GM18861 (cell line): ENCODE measurements around the gene NFIA.

ENCODE experiments used
- ATAC-seq: cut with Tn5 transposase; IDR thresholded peaks from one replicate; pipeline ENCODE4 v1.9.1; 2021; ENCODE audit not compliant: unreplicated experiment

Gene NFIA

GRCh38 chr1:61101536-61101935 lies 19.2 kb downstream of the NFIA start:
- ATAC-seq = no peak

GRCh38 chr1:61102041-61102440 lies 19.7 kb downstream of the NFIA start:
- ATAC-seq = no peak

DNA sequence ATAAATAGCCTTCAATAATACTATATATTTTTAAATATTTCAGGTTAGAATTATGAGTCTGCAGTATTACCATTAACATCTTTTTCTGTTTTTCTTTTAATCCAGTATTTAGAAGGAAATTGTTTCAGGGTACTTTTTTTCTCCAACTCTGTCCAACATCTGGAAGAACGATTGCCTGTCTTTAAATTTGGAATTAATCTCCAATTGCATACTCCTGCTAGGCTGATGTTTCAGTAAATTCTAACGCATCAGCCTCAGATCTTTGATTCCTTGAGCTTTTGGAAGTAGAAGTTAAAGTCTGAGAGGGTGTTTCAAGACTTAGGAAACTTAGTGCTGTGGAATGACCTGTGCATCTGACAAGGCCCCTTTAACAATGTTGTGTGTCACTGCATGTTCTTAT lies 20.3 kb downstream of the NFIA start:
- ATAC-seq = no peak

- ATAC-seq = no peak
These were observed 21.9 kb downstream of the NFIA start for GRCh38 chr1:61104220-61104671.

- no peak for ATAC-seq
These were observed 25.3 kb downstream of the NFIA start for GRCh38 chr1:61107638-61108037.

- ATAC-seq = no peak
These were observed 26.8 kb downstream of the NFIA start for GRCh38 chr1:61109158-61109557.

DNA sequence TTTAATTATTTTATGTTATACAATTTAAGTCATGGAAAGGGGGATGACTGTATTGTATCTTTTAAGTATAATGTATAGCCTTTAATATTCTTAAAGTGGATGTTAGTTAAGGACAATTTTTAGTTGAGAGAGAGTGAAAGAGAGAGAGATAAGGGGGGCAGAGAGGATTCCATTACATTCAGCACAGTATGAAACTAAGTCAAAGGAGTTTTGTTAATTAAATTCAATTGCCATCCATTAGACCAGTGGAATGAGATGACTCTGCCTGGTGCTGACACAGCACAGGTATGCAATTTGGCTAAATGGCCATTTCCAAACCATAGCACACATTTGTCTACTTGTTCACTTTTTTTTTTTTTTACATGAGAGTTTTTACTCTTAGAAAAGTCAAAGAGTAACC lies 27.5 kb downstream of the NFIA start:
- no peak for ATAC-seq

GRCh38 chr1:61110554-61110953 lies 28.2 kb downstream of the NFIA start:
- ATAC-seq = no peak

GRCh38 chr1:61111084-61112004 lies 29.0 kb downstream of the NFIA start:
- ATAC-seq = no peak

GRCh38 chr1:61114178-61114870 lies 32.0 kb downstream of the NFIA start:
- ATAC-seq = no peak

DNA sequence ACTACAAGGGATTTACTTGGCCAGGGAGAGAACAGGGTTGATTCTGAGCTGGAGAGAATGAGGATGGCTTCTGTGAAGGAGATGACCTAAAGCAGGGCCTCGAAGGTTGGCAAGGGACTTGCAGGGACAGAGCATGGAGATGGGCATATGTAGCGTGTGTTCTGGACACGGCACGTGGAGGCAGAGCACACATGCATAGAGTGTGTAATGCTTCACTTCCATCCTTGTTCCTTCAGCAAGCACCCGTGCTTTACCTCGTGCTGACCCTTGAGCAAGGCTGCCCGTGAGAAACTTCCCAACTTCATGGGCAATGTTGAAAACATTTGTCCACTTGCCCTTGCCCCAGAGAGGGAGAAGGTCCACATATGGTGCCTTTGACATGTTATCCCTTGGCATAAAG lies 33.1 kb downstream of the NFIA start:
- no peak for ATAC-seq

DNA sequence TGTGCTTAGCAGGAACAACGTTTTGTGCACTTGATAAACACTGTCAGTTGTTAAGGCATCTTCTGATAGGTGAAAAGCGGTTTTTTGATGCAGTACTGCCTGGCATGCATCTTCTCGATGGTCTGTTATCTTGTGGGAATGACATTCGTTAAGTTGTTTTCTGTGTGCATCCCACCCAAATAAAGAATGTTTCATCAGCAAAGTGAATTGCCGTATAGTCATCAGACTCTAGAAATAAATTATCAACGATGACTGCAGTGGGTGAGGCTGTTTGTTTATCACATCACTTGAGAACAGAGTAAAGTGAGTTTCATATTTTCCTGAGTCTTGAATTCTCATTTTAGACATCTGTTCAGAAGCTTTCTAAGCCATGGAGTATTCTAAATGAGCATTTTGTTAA lies 34.1 kb downstream of the NFIA start:
- no peak for ATAC-seq

DNA sequence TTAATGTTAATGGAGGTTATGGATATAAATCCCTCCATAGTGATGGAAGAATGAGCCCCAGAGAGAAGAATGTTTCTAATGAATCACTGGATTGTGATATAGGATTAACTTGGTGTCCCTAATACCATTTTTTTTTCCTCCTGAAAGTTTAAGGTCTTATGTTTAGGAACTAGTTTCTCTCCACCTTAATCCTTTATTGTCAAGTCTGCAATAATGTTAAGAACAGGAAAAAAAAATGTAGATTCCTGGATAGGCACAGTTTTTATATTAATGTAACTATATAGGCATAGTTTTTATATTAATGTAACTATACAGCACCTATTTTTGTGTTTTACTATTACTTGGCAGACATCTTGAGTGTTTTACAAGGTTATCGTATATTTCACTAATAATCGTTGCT lies 34.9 kb downstream of the NFIA start:
- no peak for ATAC-seq

DNA sequence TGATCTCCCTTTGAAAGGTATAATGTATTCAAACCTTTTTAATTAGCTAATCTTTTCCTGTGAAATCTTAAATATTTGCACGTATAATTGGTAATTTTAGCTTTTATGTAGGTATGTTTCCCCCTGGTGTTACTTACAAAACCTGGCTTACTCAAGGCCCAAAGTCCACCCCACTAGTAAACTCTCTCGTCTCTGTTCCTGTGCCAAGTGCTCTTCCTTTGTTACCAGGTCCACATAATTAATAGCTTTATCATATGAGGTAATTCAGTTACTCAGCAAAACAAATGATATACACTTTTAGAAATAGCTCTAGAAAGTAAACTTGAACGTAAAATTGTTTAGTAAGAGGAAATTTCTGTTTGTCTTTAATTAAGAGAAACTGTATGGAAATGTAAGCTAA lies 36.7 kb downstream of the NFIA start:
- ATAC-seq = no peak

- no peak for ATAC-seq
These were observed 38.0 kb downstream of the NFIA start for GRCh38 chr1:61120246-61120840.

DNA sequence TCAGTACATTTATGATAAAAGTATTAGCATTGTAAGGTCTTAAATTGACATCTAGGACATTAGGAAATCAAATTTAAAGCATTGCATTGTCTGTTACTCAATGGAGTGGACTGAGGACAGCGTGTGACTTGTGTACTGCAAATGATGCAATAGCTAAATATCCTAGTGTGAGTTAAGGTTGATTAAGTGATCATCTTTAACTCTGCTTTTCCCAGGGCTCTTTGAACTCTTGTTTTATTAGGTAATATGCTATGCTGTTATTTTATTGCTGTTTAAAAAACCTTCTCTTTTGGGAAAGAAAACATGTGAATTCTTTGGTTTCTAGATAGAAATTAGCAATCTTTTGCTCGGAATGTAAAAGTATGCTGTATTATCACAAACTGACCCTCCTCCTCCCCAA lies 38.6 kb downstream of the NFIA start:
- no peak for ATAC-seq

DNA sequence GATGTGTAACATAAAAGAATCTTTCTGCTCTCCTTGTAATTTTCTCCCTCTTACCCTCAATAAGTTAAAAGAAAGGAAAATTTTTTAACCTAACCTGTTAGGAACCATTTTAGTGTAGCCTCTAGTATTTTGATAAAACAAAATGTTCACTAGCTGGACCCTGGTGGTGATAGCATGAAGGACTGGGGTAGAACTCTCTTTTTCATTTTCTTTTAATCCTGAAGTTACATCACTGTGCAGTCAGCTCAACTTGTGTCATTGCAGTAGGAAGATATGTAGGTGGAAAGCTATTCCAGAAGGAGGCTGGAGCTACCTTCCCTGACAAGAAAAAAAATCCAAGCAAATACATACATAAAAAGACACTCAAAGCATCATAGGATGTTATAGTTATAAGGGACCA lies 39.3 kb downstream of the NFIA start:
- ATAC-seq = no peak

DNA sequence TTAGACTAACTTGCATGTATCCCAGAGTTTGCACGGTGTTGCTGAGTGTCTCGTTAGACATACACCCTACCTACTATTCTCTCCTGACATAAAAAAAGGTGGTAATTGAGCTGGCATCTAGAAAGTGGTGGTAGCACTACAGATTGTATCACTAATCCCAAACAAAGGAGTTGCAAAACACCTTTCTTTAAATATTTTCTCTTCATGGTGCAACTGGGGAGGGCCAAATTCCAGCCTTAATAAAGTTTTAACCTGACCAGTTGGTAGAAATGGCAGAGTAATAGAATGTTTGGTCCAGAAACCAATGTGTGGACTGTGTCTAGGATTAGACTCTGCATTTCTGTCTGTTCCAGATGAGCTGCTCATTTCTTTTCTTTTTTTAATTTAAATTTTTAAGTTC lies 40.0 kb downstream of the NFIA start:
- ATAC-seq = no peak

- ATAC-seq = no peak
These were observed 41.0 kb downstream of the NFIA start for GRCh38 chr1:61123326-61123725.

GRCh38 chr1:61124078-61124477 lies 41.7 kb downstream of the NFIA start:
- no peak for ATAC-seq

GRCh38 chr1:61124696-61125095 lies 42.3 kb downstream of the NFIA start:
- ATAC-seq = no peak

- no peak for ATAC-seq
These were observed 42.9 kb downstream of the NFIA start for GRCh38 chr1:61125263-61125662.
